CD14-positive monocyte (primary cell): ENCODE results near the gene SLCO2B1. TPM values are rescaled to one million over a fixed set of nuclear protein-coding genes. Genes with fewer than 3 reads are reported as not detected.

Experiments used
- DNase-seq, 3 donors: peaks; one replicate each; pipeline ENCODE4 v3.0.0-alpha.2; 2011 to 2022
- H2AFZ ChIP-seq: 2 replicates; pipeline ENCODE4 v1.6.0; 2012; ENCODE audit warnings: mild to moderate bottlenecking, low read depth, low read length, inconsistent platforms; ENCODE audit not compliant: insufficient read depth, poor library complexity, severe bottlenecking
- H3K27ac ChIP-seq, 2 donors: 1 replicate in 1 of 2; 2 replicates in 1 of 2; pipeline ENCODE4 v1.5.1; 2012 to 2013; ENCODE audit warnings: low read length in 2 of 2, control low read depth in 1 of 2, inconsistent platforms in 1 of 2, low read depth in 1 of 2, mild to moderate bottlenecking in 1 of 2
- H3K27me3 ChIP-seq, 2 donors: one replicate each; pipeline versions ENCODE4 v1.6.0 to v1.6.1; 2011 to 2013; ENCODE audit warnings: low read length in 2 of 2; ENCODE audit not compliant: control insufficient read depth in 2 of 2, insufficient read depth in 2 of 2
- H3K36me3 ChIP-seq, 2 donors: replicated peaks in 1 of 2; 1 replicate in 1 of 2; 2 replicates in 1 of 2; pipeline versions ENCODE4 v1.5.1 to v1.6.1; 2012 to 2013; ENCODE audit warnings: low read length in 2 of 2, control low read depth in 1 of 2, inconsistent platforms in 1 of 2, mild to moderate bottlenecking in 1 of 2; ENCODE audit not compliant: insufficient read depth in 2 of 2, control insufficient read depth in 1 of 2
- H3K4me1 ChIP-seq, 2 donors: 1 replicate in 1 of 2; 2 replicates in 1 of 2; pipeline versions ENCODE4 v1.5.1 to v1.6.1; 2012 to 2013; ENCODE audit warnings: low read length in 2 of 2, control low read depth in 1 of 2, inconsistent platforms in 1 of 2, mild to moderate bottlenecking in 1 of 2, moderate library complexity in 1 of 2; ENCODE audit not compliant: insufficient read depth in 2 of 2, control insufficient read depth in 1 of 2
- H3K4me2 ChIP-seq: replicated peaks from 2 replicates; pipeline ENCODE3; 2012; ENCODE audit warnings: low read length, moderate library complexity, mild to moderate bottlenecking; ENCODE audit not compliant: poor library complexity, severe bottlenecking; ENCODE audit errors: extremely low read depth
- H3K4me3 ChIP-seq, 3 experiments: fragments of 200-600 bp in 1 of 3; sonication (generic) in 1 of 3; replicated peaks in 1 of 3; 1 replicate in 2 of 3; 2 replicates in 1 of 3; pipeline ENCODE4 v1.5.1; 2011 to 2013; ENCODE audit warnings: low read length in 3 of 3, mild to moderate bottlenecking in 3 of 3, control low read depth in 2 of 3, low read depth in 2 of 3, inconsistent platforms in 1 of 3, moderate library complexity in 1 of 3
- H3K79me2 ChIP-seq: 2 replicates; pipeline ENCODE4 v1.6.0; 2012; ENCODE audit warnings: mild to moderate bottlenecking, control low read depth, inconsistent platforms, low read length, moderate library complexity; ENCODE audit not compliant: insufficient read depth
- H3K9ac ChIP-seq: 2 replicates; pipeline ENCODE4 v1.6.0; 2017; ENCODE audit warnings: low read length, mild to moderate bottlenecking; ENCODE audit not compliant: insufficient read depth, poor library complexity, severe bottlenecking
- H3K9me3 ChIP-seq, 2 donors: replicated peaks in 1 of 2; 1 replicate in 1 of 2; 2 replicates in 1 of 2; pipeline versions ENCODE4 v1.5.1 to v1.6.1; 2012 to 2013; ENCODE audit warnings: low read length in 2 of 2, control low read depth in 1 of 2; ENCODE audit not compliant: control insufficient read depth in 1 of 2, insufficient read depth in 1 of 2
- H4K20me1 ChIP-seq: 2 replicates; pipeline ENCODE4 v1.6.0; 2012; ENCODE audit warnings: mild to moderate bottlenecking, low read length, control low read depth, moderate library complexity; ENCODE audit not compliant: insufficient read depth
- H3K27ac Mint-ChIP-seq, 7 donors: one replicate each; pipeline ENCODE4 v1.8.0; 2020; ENCODE audit warnings: mild to moderate bottlenecking in 7 of 7, mixed read lengths in 7 of 7, moderate library complexity in 6 of 7, inconsistent platforms in 2 of 7
- H3K27me3 Mint-ChIP-seq, 3 donors: one replicate each; pipeline ENCODE4 v1.8.0; 2021 to 2022; ENCODE audit warnings: low read depth in 3 of 3, mild to moderate bottlenecking in 3 of 3, mixed read lengths in 3 of 3, moderate library complexity in 3 of 3, inconsistent platforms in 1 of 3
- H3K36me3 Mint-ChIP-seq, 2 donors: one replicate each; pipeline ENCODE4 v1.8.0; 2020; ENCODE audit warnings: mixed read lengths in 2 of 2, inconsistent platforms in 1 of 2, mild to moderate bottlenecking in 1 of 2
- H3K4me1 Mint-ChIP-seq: one replicate; pipeline ENCODE4 v1.8.0; 2020; ENCODE audit warnings: mild to moderate bottlenecking, mixed read lengths
- H3K4me3 Mint-ChIP-seq, 2 donors: one replicate each; pipeline ENCODE4 v1.8.0; 2020; ENCODE audit warnings: mild to moderate bottlenecking in 2 of 2, mixed read lengths in 2 of 2, moderate library complexity in 1 of 2
- H3K9me3 Mint-ChIP-seq, 7 donors: one replicate each; pipeline ENCODE4 v1.8.0; 2020 to 2022; ENCODE audit warnings: mixed read lengths in 7 of 7, mild to moderate bottlenecking in 6 of 7, moderate library complexity in 6 of 7, inconsistent platforms in 2 of 7
- CTCF ChIP-seq: fragments of 200-600 bp; IDR thresholded peaks from one replicate; pipeline ENCODE4 v1.8.0; 2022; ENCODE audit warnings: antibody characterized with exemption, mild to moderate bottlenecking
- WGBS: methylation state at CpG from one replicate; pipeline ENCODE4 v1.1.5; 2013; ENCODE audit warnings: missing lambda C conversion rate; ENCODE audit not compliant: insufficient coverage; 5-methylcytosine and 5-hydroxymethylcytosine counted together
- intact Hi-C, 2 donors: fragments of 100-400 bp; cut with micrococcal nuclease; formaldehyde crosslinking; loops; one replicate each; pipeline versions ENCODE4 v1.15.0 to v1.15.1; 2023
- polyA plus RNA-seq, 3 donors: library from polyadenylated mRNA; depleted of rRNA in 1 of 3; unstranded in 2 of 3; stranded (reverse) in 1 of 3; fragments of 300-500 nt in 2 of 3; fragments of >200 nt in 1 of 3; fragmentation: Illumina TruSeq in 2 of 3; gene quantifications; 1 replicate in 2 of 3; 2 replicates in 1 of 3; pipeline ENCODE4 v1.2.3, GENCODE V29; 2012 to 2021

Gene SLCO2B1
- polyA plus RNA-seq, 3 donors: 0.13 to 0.47 TPM; not detected in 1

GRCh38 chr11:75147191-75147874, 3.6 kb upstream of the SLCO2B1 start:
- Histone ChIP-seq H3K36me3 (no peaks in the 10 kb centered on the region), H3K4me1 (peaks cover 46 to 65% of the 10 kb centered on the region in 2 donors), H3K79me2 (no peaks in the 10 kb centered on the region), H3K4me3 (peak overlapping the region in 1 of 3 experiments; percentile 21), H3K9ac (no peak overlapping the region), H3K4me2 (peak overlapping the region; percentile 47), H3K27me3 (no peaks in the 10 kb centered on the region), H3K9me3 (no peaks in the 10 kb centered on the region), H3K27ac (peak overlapping the region; percentile 29 to 66), H2AFZ (no peak overlapping the region), H4K20me1 (no peaks in the 10 kb centered on the region)
- Mint-ChIP-seq H3K27me3 (peaks cover 3 to 19% (median 13%) of the 10 kb centered on the region in 3 donors), H3K36me3 (no peaks in the 10 kb centered on the region), H3K4me3 (peak overlapping the region in 1 of 2 donors; percentile 53), H3K9me3 (no peaks in the 10 kb centered on the region), H3K27ac (peak overlapping the region in 6 of 7 donors; percentile 49 to 77 (median 63)), H3K4me1 (peaks cover 51% of the 10 kb centered on the region)
- WGBS: 97% methylated on average over 3 of the region's 7 CpGs
- no peak for TF ChIP-seq CTCF
- intact Hi-C loops: no loop called here
- DNase-seq: no peak

DNA sequence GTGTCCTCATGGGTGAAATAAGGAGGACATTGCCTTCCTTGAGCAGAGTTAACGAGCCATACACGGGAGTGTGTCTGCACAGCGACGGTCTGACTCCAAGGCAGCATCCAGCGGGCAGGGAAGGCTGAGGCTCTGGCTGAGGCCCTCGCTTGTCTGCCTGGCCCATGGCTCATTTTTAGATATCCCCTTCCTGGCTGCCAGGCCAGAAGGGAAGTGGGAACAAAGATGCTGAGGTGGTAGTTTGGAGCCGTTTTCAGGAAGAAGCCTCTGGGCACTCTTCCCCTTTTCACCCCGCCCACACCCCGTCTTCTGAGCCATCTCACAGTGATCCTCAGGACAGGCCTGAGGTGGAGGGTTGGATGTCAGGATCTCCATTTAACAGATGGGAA, 3.0 kb upstream of the SLCO2B1 start:
- peaks cover 3 to 20% (median 12%) of the 10 kb centered on the region in 3 donors for H3K27me3 Mint-ChIP-seq
- no peaks in the 10 kb centered on the region for H3K9me3 Mint-ChIP-seq
- Histone ChIP-seq H4K20me1 (no peaks in the 10 kb centered on the region), H3K9me3 (no peaks in the 10 kb centered on the region), H3K4me3 (peak overlapping the region in 1 of 3 experiments; percentile 21), H3K4me1 (peaks cover 42 to 59% of the 10 kb centered on the region in 2 donors), H3K36me3 (no peaks in the 10 kb centered on the region), H3K79me2 (no peaks in the 10 kb centered on the region), H3K9ac (no peak overlapping the region), H2AFZ (peak overlapping the region; percentile 22), H3K4me2 (peak overlapping the region; percentile 47), H3K27me3 (no peaks in the 10 kb centered on the region), H3K27ac (peak overlapping the region; percentile 29 to 66)
- intact Hi-C loops: loop anchor here in 1 of 2 donors (2.0 kb wide), 1 partner anchor 27 kb away; no protein-coding TSS in a partner anchor
- no peaks in the 10 kb centered on the region for H3K36me3 Mint-ChIP-seq
- 51% methylated on average over 6 of the region's 9 CpGs for WGBS
- peaks cover 46% of the 10 kb centered on the region for H3K4me1 Mint-ChIP-seq
- TF ChIP-seq CTCF: no peak
- peak overlapping the region in 1 of 2 donors; percentile 53 for H3K4me3 Mint-ChIP-seq
- peak; percentile 73 to 84 (median 79) for DNase-seq
- H3K27ac Mint-ChIP-seq: peak overlapping the region in 5 of 7 donors; percentile 52 to 77 (median 73)
